Globus pallidus (tissue), 1 donor: ENCODE measurements around the gene ANKRD12.
"Not testable (repeated sequence)": the region's sequence is repeated elsewhere in the genome, so short reads cannot be mapped to it uniquely, and the experiment has no call there.

Source experiments
- DNase-seq: peaks from one replicate; pipeline ENCODE4 v3.0.0-alpha.2; 2015; ENCODE audit warnings: low spot score

ANKRD12 gene

GRCh38 chr18:9146224-9146623 is 9.6 kb downstream of the ANKRD12 start:
- no peak for DNase-seq

GRCh38 chr18:9147440-9148202 is 11.0 kb downstream of the ANKRD12 start:
- peak; percentile 81 for DNase-seq

GRCh38 chr18:9148203-9148552 is 11.6 kb downstream of the ANKRD12 start:
- no peak for DNase-seq

GRCh38 chr18:9150121-9150520 is 13.5 kb downstream of the ANKRD12 start:
- no peak for DNase-seq

GRCh38 chr18:9153256-9153655 is 16.7 kb downstream of the ANKRD12 start:
- DNase-seq = no peak

- DNase-seq = no peak
These were observed 20.1 kb downstream of the ANKRD12 start for GRCh38 chr18:9156604-9157249.

- DNase-seq = no peak
These were observed 21.2 kb downstream of the ANKRD12 start for GRCh38 chr18:9157806-9158205.

GRCh38 chr18:9160014-9160413 is 23.4 kb downstream of the ANKRD12 start:
- DNase-seq = no peak

GRCh38 chr18:9162663-9163062 is 26.1 kb downstream of the ANKRD12 start:
- not testable (repeated sequence) for DNase-seq

- DNase-seq = not testable (repeated sequence)
These were observed 27.6 kb downstream of the ANKRD12 start for GRCh38 chr18:9164149-9164548.

GRCh38 chr18:9165883-9166282 is 29.3 kb downstream of the ANKRD12 start:
- DNase-seq = not testable (repeated sequence)

- not testable (repeated sequence) for DNase-seq
These were observed 32.9 kb downstream of the ANKRD12 start for GRCh38 chr18:9169515-9169914.

GRCh38 chr18:9171919-9172318 is 35.3 kb downstream of the ANKRD12 start:
- DNase-seq = not testable (repeated sequence)

GRCh38 chr18:9172506-9173127 is 36.0 kb downstream of the ANKRD12 start:
- no peak for DNase-seq

- DNase-seq = no peak
These were observed 37.2 kb downstream of the ANKRD12 start for GRCh38 chr18:9173770-9174233.

- DNase-seq = no peak
These were observed 37.7 kb downstream of the ANKRD12 start for GRCh38 chr18:9174302-9174701.

GRCh38 chr18:9175115-9175514 is 38.5 kb downstream of the ANKRD12 start:
- no peak for DNase-seq

- no peak for DNase-seq
These were observed 40.5 kb downstream of the ANKRD12 start for GRCh38 chr18:9177031-9177430.

- DNase-seq = no peak
These were observed 40.9 kb downstream of the ANKRD12 start for GRCh38 chr18:9177466-9177865.

GRCh38 chr18:9178557-9178956 is 42.0 kb downstream of the ANKRD12 start:
- DNase-seq = no peak

- no peak for DNase-seq
These were observed 44.7 kb downstream of the ANKRD12 start for GRCh38 chr18:9181275-9181674.

- no peak for DNase-seq
These were observed 46.3 kb downstream of the ANKRD12 start for GRCh38 chr18:9182852-9183399.
